HFFc6 (cell line): ENCODE data around the gene CCDC57. TPM values are rescaled to one million over a fixed set of nuclear protein-coding genes. Genes with fewer than 3 reads are reported as not detected.

ENCODE experiments used
- DNase-seq: peaks from one replicate; pipeline ENCODE4 v3.0.0-alpha.2; 2018
- H3K27ac Mint-ChIP-seq: 2 replicates; pipeline ENCODE4 v1.8.0; 2020; ENCODE audit warnings: mild to moderate bottlenecking, mixed read lengths
- H3K27me3 Mint-ChIP-seq: 2 replicates; pipeline ENCODE4 v1.8.0; 2021; ENCODE audit warnings: mild to moderate bottlenecking, moderate library complexity, mixed read lengths; ENCODE audit not compliant: insufficient read depth
- H3K36me3 Mint-ChIP-seq: 2 replicates; pipeline ENCODE4 v1.8.0; 2021; ENCODE audit warnings: low read depth, mixed read lengths
- H3K4me1 Mint-ChIP-seq: 2 replicates; pipeline ENCODE4 v1.8.0; 2020; ENCODE audit warnings: low read depth, mixed read lengths
- H3K4me3 Mint-ChIP-seq: 2 replicates; pipeline ENCODE4 v1.8.0; 2020; ENCODE audit warnings: mild to moderate bottlenecking, moderate library complexity, mixed read lengths
- H3K9me3 Mint-ChIP-seq: 2 replicates; pipeline ENCODE4 v1.8.0; 2020; ENCODE audit warnings: mild to moderate bottlenecking, mixed read lengths
- CTCF ChIP-seq: fragments of 200-600 bp; sonication (generic); IDR thresholded peaks from 2 replicates; pipeline ENCODE4 v1.5.0; 2021; ENCODE audit warnings: antibody characterized with exemption, mild to moderate bottlenecking
- total RNA-seq, 6 experiments: library from RNA; stranded (reverse); fragmentation: NEBNext Ultra II Directional; extraction: Animal tissue kit (Norgen Biotek cat#: 25700); gene quantifications; 2 replicates in 1 of 6; 3 replicates in 5 of 6; pipeline ENCODE4 v1.2.3, GENCODE V29; 2021

The CCDC57 gene
- total RNA-seq, 6 experiments from 2014 or later: 12.8 to 15.6 (median 13.6) TPM

DNA sequence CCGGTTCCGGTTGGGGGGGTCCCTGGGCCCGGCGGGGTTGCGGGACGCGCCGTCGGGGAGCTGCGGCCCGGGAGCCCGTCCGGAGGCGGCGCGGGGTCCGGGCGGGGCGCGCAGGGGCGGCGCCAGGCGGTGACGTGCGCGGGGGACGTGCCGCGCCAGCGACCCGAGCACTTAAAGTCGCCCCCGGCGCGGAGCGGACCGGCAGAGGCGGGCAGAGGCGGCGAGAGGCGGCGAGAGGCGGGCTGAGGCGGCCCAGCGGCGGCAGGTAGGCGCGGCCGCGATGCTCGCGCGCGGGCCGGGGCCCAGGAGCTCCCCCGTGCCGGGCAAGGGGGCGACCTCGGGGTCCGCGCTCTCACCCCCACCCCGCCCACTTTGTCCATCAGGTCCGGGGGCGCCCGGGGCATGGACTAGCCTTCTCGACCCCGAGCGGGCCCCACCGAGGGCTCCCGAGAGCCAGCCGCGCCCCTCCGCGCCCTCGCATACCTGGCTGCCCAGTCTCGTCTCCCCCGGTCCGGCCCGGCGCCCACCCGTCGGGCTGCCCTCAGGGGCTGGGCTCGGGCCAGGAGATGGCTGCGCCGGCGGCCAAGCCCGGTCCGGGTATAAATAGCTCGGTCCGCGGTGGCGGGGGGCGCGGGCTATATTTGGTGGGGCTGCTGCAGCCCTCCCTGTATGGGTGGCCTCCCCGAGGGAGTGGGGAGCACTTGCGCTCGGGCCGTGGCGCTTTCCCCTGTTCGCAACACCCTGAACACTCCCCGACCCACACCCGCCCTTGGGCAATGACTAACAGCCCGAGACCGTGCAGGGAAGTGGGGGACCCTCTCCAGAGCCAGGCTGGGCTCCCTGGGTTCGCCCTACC is 16.4 kb upstream of the CCDC57 start, which contains the start of gene SLC16A3:
Gene SLC16A3 (plus strand): TSS at position 201 of the 856 bp plus-strand sequence. CDS start 6,967 bp downstream, outside the sequence.
- peaks cover 3% of the 10 kb centered on the region; the same call in 1 of the 2 replicates for H3K27me3 Mint-ChIP-seq
- H3K36me3 Mint-ChIP-seq: peaks cover 6% of the 10 kb centered on the region
- H3K27ac Mint-ChIP-seq: peak within 1 kb of the TSS; percentile 94
- no peaks in the 10 kb centered on the region for H3K4me1 Mint-ChIP-seq
- H3K4me3 Mint-ChIP-seq: peak within 1 kb of the TSS; percentile 99
- no peaks in the 10 kb centered on the region for H3K9me3 Mint-ChIP-seq
- TF ChIP-seq CTCF: no peak
- peak; percentile 63 for DNase-seq

GRCh38 chr17:82228278-82228841 is 15.7 kb upstream of the CCDC57 start:
- Mint-ChIP-seq H3K4me1 (no peaks in the 10 kb centered on the region), H3K4me3 (peak overlapping the region; percentile 26; the same call in 1 of the 2 replicates), H3K36me3 (peaks cover 6% of the 10 kb centered on the region), H3K27me3 (peaks cover 3% of the 10 kb centered on the region), H3K27ac (peak overlapping the region; percentile 54; the same call in 1 of the 2 replicates), H3K9me3 (no peaks in the 10 kb centered on the region)
- DNase-seq: no peak
- TF ChIP-seq CTCF: no peak

DNA sequence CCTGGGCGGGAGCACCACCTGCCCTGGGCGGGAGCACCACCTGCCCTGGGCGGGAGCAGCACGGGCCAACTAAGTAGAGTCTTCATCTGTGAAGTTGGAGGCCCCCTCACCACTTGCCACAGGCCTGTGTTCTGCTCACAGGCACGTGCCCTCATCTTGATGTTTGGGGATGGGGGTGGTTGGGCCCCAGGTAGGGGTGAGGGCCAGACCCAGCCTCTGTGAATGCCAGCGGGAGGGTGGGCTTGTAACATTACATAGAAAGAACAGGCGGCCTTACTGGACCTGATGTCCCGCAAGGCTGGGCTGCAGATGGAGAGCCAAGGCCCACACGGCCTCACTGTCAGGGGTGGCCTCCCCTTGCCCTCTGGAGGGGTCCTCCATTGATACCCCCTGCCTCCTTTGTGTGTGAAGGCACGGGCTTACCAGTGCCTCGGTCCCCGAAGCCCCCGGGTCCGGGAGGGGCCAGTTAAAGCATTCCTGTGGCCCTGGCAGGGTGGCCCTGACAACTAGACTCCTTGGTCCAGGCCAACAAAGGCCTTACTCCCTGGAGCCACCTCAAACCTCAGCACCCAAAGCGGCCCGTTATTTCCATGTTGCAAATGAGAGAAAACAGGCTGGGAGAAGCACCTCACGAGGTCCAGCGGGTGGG is 15.1 kb upstream of the CCDC57 start:
- Mint-ChIP-seq H3K4me3 (peak overlapping the region; percentile 26), H3K9me3 (no peaks in the 10 kb centered on the region), H3K27me3 (peaks cover under 1% of the 10 kb centered on the region), H3K4me1 (no peaks in the 10 kb centered on the region), H3K36me3 (peaks cover 6% of the 10 kb centered on the region), H3K27ac (peak overlapping the region; percentile 54; the same call in 1 of the 2 replicates)
- DNase-seq: no peak
- TF ChIP-seq CTCF: no peak

- H3K27me3 Mint-ChIP-seq: no peaks in the 10 kb centered on the region; the same call in none of the 2 replicates
- TF ChIP-seq CTCF: no peak
- peaks cover 6% of the 10 kb centered on the region for H3K36me3 Mint-ChIP-seq
- H3K9me3 Mint-ChIP-seq: no peaks in the 10 kb centered on the region
- no peak overlapping the region for H3K27ac Mint-ChIP-seq
- H3K4me3 Mint-ChIP-seq: no peak overlapping the region
- DNase-seq: no peak
- no peaks in the 10 kb centered on the region for H3K4me1 Mint-ChIP-seq
These were observed 14.4 kb upstream of the CCDC57 start for GRCh38 chr17:82226809-82227628.
